Measurements from ENCODE around the gene GSTA2. TPM values are rescaled to one million over a fixed set of nuclear protein-coding genes. Genes with fewer than 3 reads are reported as not detected.
"Not testable (repeated sequence)": the region's sequence is repeated elsewhere in the genome, so short reads cannot be mapped to it uniquely, and the experiment has no call there.

GSTA2 gene
- total and polyA plus RNA-seq, 12 donors = 0.32 to 8.4 (median 2.0) TPM

GRCh38 chr6:52801188-52801841, 38.0 kb upstream of the GSTA2 start:
- Histone ChIP-seq H3K36me3 (replicated peaks in 1 of 2) (no peaks in the 10 kb centered on the region), H3K9me3 (replicated peaks in 1 of 3) (no peaks in the 10 kb centered on the region), H3K27me3 (no peaks in the 10 kb centered on the region), H3K27ac (no peak overlapping the region), H3K4me3 (no peak overlapping the region), H3K4me1 (replicated peaks in 1 of 2) (no peaks in the 10 kb centered on the region)
- WGBS, 4 donors = 76 to 88% (median 81%) methylated on average over 2 of the region's 2 CpGs
- intact Hi-C loops (cut with DNase I) = no loop called here
- TF ChIP-seq, protein P1, sequence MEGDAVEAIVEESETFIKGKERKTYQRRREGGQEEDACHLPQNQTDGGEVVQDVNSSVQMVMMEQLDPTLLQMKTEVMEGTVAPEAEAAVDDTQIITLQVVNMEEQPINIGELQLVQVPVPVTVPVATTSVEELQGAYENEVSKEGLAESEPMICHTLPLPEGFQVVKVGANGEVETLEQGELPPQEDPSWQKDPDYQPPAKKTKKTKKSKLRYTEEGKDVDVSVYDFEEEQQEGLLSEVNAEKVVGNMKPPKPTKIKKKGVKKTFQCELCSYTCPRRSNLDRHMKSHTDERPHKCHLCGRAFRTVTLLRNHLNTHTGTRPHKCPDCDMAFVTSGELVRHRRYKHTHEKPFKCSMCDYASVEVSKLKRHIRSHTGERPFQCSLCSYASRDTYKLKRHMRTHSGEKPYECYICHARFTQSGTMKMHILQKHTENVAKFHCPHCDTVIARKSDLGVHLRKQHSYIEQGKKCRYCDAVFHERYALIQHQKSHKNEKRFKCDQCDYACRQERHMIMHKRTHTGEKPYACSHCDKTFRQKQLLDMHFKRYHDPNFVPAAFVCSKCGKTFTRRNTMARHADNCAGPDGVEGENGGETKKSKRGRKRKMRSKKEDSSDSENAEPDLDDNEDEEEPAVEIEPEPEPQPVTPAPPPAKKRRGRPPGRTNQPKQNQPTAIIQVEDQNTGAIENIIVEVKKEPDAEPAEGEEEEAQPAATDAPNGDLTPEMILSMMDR (IDR thresholded peaks at IDR 0.05) = no peak
- no peak for TF ChIP-seq POLR2A (IDR thresholded peaks at IDR 0.05)
- no peak for DNase-seq

- intact Hi-C loops (cut with DNase I); H3K27me3 ChIP-seq; H3K9me3 ChIP-seq (replicated peaks in 1 of 3); H3K36me3 ChIP-seq (replicated peaks in 1 of 2); H3K27ac ChIP-seq; H3K4me3 ChIP-seq; H3K4me1 ChIP-seq (replicated peaks in 1 of 2); DNase-seq: not testable (repeated sequence)
- WGBS, 4 donors = 63 to 95% (median 86%) methylated on average over 1 of the region's 1 CpG
These were observed 36.0 kb upstream of the GSTA2 start for GRCh38 chr6:52799272-52799671.

GRCh38 chr6:52794366-52794765, 31.1 kb upstream of the GSTA2 start:
- H3K27me3 ChIP-seq; H3K36me3 ChIP-seq (replicated peaks in 1 of 2); H3K27ac ChIP-seq; H3K4me3 ChIP-seq; DNase-seq; H3K4me1 ChIP-seq (replicated peaks in 1 of 2); intact Hi-C loops (cut with DNase I); H3K9me3 ChIP-seq (replicated peaks in 1 of 3): not testable (repeated sequence)
- WGBS, 4 donors = 74 to 88% (median 81%) methylated on average over 2 of the region's 2 CpGs

- no peaks in the 10 kb centered on the region for H3K27me3 ChIP-seq
- H3K36me3 ChIP-seq (replicated peaks in 1 of 2) = no peaks in the 10 kb centered on the region
- WGBS, 4 donors = 0 to 6% (median 0%) methylated on average over 1 of the region's 1 CpG
- intact Hi-C loops (cut with DNase I) = no loop called here
- H3K4me1 ChIP-seq (replicated peaks in 1 of 2) = peaks cover 0 to 5% of the 10 kb centered on the region in 2 donors
- TF ChIP-seq, protein P1 (IDR thresholded peaks at IDR 0.05) = no peak
- TF ChIP-seq POLR2A (IDR thresholded peaks at IDR 0.05) = no peak
- peak overlapping the region in 1 of 5 donors; percentile 3 for H3K27ac ChIP-seq
- no peaks in the 10 kb centered on the region for H3K9me3 ChIP-seq (replicated peaks in 1 of 3)
- H3K4me3 ChIP-seq = no peak overlapping the region
- no peak for DNase-seq
These were observed 27.6 kb upstream of the GSTA2 start for GRCh38 chr6:52790861-52791260.

DNA sequence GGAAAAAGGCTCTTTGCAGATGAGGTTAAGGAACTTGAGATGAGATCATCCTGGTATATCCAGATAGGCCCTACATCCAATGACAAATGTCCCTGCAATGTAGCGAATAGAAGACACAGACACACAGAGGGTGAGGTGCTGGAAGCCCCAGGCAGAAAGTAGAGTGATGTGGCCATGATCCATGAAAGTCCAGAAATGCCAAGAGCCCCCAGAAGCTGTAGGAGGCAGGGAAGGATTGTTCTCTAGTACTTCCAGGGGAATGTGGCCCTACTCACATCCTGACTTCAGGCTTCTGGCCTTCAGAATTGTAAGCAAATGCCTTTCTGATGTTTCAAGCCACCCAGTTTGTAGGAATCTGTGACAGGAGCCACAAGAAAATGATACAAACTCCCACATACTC, 26.4 kb upstream of the GSTA2 start:
- H3K4me1 ChIP-seq (replicated peaks in 1 of 2); H3K4me3 ChIP-seq; H3K9me3 ChIP-seq (replicated peaks in 1 of 3); intact Hi-C loops (cut with DNase I); H3K27me3 ChIP-seq; DNase-seq; H3K36me3 ChIP-seq (replicated peaks in 1 of 2): not testable (repeated sequence)
- WGBS, 4 donors = 57 to 90% (median 60%) methylated on average over 1 of the region's 1 CpG
- H3K27ac ChIP-seq = peak overlapping the region in 4 of 5 donors; percentile 1 to 81 (median 54)

GRCh38 chr6:52788478-52788877, 25.2 kb upstream of the GSTA2 start:
- TF ChIP-seq POLR2A (IDR thresholded peaks at IDR 0.05) = peak in 1 of 2 donors; percentile 13
- TF ChIP-seq, protein P1 (IDR thresholded peaks at IDR 0.05) = no peak

More at GRCh38 chr6:52788478-52788877, 25.2 kb upstream of the GSTA2 start:
- no peak for DNase-seq
- H3K27ac ChIP-seq = peak overlapping the region; percentile 51 to 81 (median 69)
- intact Hi-C loops (cut with DNase I) = no loop called here
- H3K4me1 ChIP-seq (replicated peaks in 1 of 2) = peaks cover 0 to 5% of the 10 kb centered on the region in 2 donors
- H3K27me3 ChIP-seq = no peaks in the 10 kb centered on the region
- H3K36me3 ChIP-seq (replicated peaks in 1 of 2) = no peaks in the 10 kb centered on the region
- no peak overlapping the region for H3K4me3 ChIP-seq
- H3K9me3 ChIP-seq (replicated peaks in 1 of 3) = no peaks in the 10 kb centered on the region
- 20 to 49% (median 32%) methylated on average over 3 of the region's 3 CpGs for WGBS, 4 donors

Data from adrenal gland (tissue), 12 donors.